ENCODE data around the gene DCLK2.

The DCLK2 gene

DNA sequence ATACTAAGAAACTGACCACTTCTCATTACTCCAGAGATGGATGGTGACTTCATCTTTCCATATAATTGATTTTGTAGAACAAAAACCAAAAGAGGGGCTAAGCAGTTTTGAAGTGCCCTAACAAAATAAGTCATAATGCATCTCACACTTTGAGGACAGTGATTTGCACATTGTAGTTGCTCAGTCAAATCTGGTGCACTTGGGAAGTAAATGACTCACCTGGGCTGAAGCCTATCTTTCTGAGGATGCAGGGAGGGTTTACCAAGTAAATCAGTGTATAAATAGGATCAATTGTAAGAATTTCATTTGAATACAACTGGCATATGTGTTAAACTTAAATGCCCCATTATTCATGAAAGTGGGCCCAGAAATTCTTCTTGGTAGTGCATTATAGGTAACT lies 134.2 kb downstream of the DCLK2 start:
- no peak for DNase-seq

DNA sequence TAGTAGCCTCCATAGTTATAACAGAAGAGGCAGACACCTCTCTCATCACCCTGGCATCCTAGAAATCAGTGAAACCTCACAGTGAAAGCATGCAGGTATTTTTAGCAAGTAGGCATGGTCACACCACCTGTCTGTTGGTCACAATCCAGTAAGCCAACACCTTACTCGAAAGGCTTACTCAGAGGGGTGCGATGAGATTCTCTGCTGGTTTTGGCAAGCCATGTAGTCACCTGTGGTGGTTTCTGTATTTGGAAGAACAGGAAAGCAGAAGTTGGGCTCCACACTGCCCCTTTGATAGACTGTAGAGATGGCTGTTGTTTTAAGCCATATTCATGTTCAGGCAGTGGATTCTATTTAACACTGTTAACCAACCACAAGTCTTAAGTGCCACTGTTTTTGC lies 134.7 kb downstream of the DCLK2 start:
- DNase-seq, result no peak

DNA sequence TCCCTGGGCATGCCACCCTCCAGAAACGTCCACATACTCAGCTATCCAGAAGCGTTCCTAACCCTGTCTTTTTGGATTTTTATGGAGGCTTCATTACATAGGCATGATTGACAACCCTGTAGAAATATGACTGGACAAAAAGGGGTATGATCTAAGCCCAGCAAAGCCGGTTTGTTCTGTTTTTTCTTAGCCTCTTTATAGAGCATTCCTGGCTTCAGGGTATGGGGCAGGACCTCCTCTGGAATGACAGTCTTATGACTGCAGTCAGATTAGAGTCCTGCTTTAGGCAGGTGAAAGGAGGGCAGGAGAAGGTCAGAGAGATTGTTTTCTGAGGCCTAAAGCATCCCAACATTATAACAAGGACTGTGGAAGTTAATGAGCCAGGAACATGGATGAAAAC lies 137.4 kb downstream of the DCLK2 start:
- DNase-seq, result no peak

DNA sequence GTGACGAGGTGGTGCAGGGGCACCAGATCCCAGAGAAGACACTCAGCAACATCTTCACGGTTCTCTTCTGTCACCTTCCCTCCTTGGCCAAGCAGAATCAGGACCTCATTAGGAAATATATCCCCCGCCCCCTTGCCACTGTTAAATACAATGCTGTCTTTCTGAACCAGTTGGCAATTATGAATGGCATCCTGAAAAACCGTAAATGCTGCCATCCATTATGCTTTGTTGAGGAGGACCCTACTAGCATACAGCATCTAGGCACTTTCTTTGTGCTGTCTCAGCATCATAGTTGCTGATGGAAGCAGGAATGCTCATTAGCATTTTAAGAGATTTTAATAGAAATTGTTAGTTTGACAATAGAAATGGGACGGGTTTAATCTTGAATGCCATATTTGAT lies 138.5 kb downstream of the DCLK2 start:
- peak; percentile 72 for DNase-seq

DNA sequence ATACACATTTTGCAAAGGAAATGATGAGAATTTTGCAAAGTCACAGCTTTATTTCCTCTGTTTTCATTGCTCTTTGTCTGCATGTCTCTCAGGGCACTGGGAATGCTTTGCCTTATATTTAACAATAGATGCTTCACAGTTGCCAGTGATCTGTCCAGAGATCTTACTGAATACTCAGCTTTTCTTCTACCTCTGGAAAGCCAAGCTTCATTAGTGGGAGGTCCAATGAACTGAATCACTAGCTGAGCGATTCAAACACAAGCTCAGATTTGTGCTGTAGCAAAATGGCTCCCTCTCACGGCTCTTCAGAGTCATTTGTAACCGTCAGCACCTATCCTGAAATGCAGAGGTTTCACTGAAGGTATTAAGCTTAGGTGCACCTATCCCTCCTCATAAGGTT lies 138.9 kb downstream of the DCLK2 start:
- peak; percentile 82 for DNase-seq

DNA sequence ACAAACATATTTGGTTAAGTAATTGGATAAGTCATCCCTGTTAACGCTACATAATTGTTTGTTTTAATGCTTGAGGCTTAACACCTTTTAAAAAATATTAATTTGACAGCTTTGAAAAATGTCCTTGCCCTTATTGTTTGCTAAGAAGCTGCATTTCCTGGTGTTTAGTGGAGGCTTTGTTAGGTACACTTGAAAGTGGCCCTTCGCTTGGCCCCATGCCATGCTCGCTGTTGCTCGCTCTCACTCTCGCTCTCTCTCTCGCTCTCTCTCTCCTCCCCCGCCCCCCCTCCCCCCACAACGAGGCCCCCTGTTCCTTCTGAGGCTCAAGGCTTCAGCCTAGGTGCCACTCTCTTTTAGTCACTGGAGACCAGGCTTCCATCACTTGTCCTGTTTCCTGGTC lies 139.6 kb downstream of the DCLK2 start:
- DNase-seq, result peak; percentile 35

DNA sequence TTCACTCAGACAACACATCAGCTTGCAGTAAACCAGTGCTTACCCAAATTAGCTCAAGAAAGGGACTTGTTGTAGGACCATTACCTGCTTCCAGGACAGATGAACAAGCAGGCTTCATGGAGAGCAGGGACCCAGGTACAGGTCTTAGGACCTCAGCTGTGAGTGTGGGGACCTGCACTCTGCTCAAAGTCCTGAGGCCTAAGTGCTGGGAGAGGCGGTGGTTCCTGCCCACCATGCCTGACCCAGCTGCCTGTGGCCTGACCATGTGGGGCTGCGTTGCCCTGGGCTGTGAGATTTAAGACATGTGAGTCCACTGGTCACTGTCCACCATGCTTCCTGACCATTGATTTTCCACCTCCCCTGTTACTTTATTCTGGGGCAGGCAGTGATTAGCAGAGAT lies 140.2 kb downstream of the DCLK2 start:
- DNase-seq, result no peak

DNA sequence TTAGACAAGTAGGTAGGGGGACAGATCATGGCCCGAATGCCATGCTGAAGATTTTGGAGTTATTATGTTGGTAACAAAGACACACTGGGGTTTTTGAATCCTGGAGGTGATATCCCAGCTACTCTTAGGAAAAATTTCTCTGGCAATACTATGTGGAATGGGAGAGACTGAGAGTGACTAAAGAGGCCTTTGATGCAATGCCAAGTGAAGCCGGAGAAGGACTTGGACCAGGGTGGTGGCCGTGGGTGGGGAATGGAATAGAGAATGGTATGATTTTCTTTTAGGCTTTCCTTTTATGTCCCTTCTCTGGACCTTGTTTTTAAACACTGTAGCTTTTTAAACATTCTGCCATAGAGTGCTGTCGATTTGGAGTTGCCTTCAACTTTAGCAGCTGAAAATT lies 141.6 kb downstream of the DCLK2 start:
- DNase-seq, result no peak

DNA sequence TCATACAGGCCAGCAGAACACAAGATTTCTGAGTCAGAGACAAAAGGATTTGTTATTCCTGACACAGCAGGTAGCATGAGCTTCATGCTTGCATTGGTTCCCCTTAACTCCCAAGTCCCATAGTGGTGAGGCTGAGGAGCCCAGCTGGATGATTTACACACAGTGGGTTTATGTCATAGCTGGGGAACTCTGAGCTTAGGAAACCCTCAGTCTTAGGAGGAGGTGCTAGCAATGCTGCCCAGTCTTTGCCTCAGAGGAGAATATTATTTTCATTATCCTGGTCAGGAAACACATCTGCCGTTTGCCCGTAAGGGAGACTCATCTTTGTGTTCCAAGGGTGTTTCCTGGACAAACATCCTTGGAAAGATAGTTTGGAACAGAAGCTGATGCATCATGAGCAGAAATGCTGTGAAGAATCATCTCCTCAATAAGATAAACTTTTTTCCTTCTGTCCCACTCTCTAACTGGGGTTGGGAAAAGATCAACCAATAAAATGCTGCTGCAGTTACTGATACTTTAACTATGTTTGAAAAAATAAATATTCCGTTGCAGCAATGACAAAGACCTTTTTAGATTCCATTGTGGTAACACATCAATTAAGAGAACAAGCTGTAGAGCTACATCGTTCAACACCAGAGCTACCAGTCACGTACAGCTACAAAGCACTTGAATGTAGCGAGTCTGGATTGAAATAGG lies 146.8 kb downstream of the DCLK2 start:
- peak; percentile 33 for DNase-seq

DNA sequence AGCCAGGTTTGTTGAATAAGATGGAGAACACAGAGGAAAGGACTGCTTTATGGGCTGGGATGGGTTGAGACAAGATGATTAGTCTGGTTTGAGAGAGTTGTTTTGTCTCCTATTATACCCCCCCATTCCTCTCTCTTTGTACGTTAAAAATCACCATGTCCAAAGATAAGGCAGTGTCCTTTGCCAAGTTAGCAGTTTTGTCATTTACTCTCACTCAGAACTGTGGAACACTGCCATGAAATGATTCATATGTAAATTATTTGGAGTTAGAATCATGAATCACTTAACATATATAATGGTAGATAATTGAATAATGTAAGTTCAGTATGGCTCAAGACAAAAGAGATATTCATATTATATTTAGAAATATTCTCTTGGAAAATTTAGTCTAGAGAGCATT lies 151.3 kb downstream of the DCLK2 start:
- peak; percentile 41 for DNase-seq

DNA sequence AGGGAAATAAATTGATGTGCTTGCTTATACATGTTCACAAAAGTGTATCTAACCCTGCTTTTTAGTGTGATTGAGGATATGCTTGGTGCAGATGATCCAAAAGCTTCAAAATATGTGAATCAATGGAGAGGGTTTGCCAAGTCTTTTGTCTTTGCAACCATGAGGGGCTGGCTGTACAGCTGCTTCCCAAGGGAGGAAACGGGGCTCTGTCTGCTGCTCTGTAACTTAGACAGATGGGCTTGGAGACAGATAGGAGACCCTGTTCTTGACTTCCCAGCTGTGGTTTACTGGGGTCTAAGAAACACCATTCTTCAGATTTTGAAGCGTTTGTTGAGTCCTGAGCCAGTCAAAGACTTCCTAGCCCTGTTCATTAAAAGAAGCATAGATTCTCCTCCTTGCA lies 152.3 kb downstream of the DCLK2 start:
- DNase-seq, result no peak

DNA sequence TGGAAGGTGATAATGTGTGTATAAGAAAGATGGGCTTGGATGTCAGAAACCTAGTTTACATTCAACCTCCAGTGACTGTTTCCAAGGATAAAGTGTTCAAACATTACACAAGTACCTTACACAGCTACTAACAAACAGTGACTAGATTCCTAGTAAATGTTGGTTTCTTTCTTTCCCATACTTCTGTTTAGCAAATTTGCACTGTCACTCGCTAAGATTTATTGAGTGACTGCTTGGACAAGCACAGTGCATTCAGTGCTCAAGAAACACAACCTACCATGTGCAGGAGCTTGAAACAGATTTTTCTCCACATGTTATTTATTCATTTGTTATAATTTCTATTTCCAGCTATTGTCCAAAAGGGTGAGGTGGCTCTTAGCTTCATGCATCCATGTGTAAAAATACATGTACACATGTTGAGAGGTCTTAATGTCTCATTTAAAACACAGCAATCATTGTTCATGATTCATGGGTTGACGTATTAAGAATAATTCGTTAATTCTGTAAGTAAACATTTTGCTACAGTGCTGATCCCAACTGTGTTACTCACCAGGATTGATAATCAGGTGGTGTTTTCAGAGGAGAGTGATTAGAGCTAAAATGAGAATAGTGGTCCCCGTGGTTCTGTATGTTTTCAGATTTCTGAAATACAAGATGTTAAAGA lies 153.0 kb downstream of the DCLK2 start:
- no peak for DNase-seq

DNA sequence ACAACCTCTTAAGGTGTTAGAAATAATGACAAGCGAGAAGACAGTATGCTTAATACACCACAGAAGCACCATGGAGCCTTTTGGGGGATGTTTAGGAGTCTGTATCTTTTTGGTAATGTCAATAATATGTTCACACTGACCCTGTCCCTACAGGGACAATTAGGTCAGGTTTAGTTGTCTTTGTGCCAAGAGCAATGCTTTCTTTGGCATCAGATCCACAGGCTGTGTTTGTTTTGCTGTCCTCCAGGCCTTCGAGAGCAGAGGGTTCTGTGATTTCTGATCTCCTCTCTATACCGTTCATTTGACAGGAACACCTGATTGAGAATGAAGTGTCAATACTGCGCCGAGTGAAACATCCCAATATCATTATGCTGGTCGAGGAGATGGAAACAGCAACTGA lies 153.8 kb downstream of the DCLK2 start:
- no peak for DNase-seq

DNA sequence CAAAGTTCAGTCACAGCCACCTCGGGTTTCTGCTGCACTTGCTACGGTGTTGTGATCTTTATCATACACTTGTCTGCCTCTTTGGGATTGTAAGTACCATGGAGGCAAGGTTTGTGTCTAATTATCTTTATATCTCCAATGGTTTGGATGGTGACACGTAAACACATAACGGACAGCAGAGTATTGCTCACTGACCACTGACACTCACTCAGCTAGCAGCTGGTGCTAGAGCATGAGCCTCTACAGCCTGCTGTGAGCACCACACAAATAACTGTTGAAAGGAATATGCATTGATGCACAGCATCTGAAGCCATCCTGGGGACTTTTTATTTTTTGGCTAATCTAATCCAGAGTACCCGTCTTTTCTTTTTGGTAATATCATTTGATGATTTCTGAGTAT lies 156.0 kb downstream of the DCLK2 start:
- no peak for DNase-seq

DNA sequence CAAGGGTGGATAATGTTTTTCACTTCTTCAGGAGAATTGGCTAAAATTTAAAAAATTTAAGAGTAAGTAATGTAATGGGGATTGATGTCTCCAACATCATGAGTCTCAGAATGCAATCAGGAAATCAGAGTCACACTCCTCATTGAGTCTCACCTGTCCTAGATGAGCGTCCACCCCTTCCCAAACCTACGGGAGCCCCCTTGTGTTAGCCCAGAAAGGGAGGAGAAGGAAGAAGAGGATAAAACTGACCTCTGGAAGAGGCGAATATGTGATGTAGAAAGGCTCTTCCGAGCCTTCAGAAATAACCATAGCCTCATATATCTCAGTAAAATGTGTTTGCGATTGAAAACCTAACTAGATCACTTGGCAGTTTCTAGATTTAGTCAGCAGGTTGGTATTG lies 157.1 kb downstream of the DCLK2 start:
- DNase-seq, result no peak

DNA sequence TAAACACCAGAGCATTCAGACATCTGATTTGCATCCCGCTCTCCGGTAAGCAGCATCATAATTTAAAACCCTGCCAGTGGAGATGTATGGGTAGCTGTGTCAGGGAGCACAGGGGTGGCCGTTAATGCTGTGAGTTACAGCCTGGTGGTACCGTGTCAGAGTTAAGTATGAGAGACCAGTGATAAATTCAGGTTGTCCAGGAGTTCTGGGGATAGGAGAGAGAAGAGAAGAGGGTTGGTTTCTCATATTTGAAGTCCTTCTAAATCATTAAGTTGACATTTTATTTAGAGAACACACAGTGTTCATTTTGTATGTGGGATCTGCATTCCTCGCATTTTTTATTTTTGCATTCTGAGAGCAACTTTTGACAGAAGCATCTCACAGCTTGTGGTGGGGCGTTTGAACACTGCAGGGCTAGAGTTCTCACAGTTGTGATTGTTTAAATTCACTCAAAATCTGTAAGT lies 157.6 kb downstream of the DCLK2 start:
- DNase-seq, result no peak

DNA sequence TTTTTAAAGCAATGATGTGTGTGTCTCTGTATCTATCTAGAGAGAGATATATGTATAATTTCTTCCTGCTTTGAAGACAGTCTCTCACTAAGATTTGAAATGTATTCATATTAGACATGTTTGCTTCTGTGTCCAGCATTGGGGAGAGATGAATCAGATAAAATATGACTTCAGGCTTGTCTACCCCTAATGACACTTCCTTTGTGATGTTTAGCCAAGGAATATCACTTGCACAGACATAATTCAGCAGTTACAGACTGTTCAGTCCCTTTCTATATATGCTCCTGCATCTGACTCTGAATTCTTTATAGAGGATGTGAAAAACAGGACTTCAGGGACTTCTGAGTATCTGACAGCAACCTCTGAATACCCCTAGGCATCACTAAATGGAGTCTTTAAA lies 158.4 kb downstream of the DCLK2 start:
- no peak for DNase-seq

DNA sequence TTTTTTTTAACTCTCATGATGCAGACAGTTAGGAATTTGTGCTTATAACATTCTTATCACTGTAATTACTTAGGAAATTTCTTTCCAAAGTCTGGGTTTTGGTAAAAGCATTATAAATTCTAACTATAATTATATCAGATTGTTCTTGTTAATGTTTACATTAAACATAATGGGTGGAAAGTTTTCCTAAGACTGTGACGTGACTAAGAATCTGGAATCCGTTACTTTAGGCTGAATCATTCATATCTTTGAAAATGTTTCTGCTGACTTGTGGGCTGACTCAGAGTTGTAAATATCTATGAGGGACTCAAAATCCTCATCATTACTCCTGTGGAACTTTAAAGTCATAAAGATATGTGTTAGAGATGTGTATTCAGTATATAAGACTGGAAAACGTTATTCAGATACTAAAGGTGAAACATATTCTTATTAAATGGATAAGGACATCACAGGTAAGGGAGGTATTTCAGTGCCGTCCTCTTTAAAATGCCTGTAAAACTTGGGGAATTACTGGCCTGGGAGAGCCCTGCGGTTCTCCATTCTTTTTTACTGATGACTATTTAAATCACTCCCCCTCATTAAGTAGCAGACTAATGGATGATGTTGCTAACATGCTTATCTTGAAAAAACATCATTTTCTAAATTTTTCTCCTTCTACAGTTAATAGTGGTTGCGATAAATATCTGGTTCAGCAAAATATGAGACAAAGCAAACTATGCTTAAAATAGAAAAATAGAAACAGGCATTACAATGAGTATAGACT lies 159.0 kb downstream of the DCLK2 start:
- peak; percentile 35 for DNase-seq

DNA sequence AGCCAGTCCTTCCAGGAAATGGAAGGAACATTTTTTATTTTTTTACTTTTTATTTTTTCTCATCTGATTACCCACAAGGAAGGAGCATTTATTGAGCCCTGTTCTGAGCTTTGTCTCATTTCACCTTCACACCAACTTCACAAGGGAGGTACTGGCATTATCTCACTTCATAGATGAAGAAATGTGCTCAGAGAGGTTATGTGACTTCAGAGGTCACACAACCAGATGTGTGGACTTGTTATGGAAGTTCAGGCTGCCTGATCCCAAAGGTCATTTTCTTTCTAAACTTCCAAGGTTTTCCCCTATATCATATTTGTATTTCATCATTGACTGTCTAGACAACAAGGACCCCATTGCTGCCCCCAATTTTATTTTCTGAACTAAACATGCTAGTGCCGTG lies 160.3 kb downstream of the DCLK2 start:
- no peak for DNase-seq

DNA sequence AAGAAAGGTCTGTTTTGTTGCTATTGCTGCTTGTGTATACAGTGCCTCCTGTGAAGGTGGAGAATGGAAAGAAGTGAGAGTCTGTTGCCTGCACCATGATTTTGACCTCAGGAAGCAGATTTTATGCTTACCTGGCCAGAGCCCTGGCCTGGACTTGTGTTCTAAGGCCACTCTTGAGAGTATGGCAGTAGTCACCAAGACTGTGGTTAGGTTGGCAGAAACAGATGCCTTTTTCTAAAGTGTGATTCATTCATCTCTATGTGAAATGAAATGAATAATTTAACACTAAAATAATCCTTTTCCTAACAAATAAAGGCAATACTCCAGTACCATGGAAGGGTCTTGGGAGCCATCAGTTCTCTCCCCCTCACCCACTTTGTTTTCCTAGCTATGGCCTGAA lies 161.8 kb downstream of the DCLK2 start:
- DNase-seq, result no peak

DNA sequence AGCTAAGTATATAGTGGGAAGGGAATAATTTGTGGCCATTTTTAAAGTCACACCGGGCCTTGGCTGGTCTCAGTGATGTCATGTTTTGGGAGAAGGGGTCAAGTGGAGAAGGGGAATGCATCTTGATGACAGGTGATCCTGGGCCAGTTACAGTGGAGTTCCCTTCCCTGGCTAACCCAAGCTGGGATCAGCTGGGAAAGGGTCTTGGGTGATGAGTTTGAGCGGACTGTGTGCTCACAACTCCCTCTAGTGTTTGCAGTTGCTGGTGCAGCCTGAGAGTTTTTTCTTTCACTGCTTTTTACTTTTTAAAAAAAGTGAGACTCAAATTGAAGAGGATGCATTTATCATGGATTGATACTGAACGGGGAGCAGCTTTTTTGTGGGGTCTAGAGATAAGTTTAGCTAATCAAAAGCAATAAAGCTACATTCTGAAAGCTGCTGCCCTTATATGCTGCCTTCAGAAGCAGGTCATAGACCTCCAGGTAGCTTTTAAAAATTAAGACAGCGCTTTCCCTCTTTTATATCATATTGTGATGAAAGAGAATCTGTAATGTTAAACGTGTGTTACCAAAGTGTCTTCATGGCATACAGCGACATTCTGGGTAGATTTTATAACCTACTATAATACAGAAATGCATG lies 164.7 kb downstream of the DCLK2 start:
- peak; percentile 84 for DNase-seq

DNA sequence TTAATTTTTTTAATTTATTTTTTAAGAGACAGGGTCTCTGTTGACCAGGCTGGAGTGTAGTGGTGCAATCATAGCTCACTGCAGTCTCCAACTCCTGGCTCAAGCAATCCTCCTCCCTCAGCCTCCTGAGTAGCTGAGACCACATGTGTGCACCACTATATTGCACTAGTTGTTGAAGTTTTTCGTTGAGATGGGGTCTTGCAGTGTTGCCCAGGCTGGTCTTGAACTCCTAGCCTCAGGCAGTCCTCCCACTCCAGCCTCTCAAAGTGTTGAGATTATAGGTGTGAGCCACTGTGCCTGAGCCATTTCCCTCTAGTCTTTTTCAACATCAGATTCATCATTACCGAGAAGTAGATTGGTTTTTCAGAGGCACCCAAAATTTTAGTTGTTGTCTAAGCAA lies 165.7 kb downstream of the DCLK2 start:
- DNase-seq, result no peak

DNA sequence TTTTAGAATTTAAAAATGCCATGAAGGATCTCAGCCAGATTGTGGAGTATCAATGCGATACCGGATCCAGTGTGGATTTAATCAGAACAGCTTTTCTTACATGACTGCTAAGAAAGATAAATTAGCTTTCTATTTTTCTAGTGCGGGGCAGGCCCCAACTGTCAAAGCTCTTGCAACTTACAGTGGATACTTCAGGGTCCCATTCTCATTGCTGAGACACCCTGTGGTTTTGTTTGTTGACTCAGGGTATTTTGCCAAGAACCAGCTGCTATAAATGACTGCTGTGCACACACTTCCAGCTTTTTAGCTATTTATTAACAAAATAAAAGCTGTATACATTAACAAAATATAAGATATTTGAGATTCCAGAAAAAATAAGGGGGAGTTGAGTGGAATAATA lies 166.4 kb downstream of the DCLK2 start:
- no peak for DNase-seq

DNA sequence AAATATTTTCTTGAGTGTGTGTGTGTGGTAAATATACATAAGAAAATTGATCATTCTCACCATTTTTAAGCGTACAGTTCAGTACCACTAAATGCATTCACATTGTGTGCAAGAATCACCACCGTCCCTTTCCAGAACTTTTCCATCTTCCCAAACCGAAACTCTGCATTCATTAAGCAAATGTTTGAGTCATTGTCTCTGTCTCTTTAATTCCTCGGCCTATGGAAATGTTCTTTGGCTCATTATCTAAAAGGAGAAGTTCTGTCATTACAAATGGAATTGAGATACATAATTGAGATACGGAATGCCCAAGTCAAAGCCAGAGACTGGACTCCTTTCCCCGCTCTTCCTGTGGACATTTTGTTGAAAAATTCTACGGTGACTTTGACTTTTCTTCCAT lies 168.9 kb downstream of the DCLK2 start:
- no peak for DNase-seq

Data from eye (tissue), 1 donor.